Measurements from ENCODE around the gene COL6A1.
"Not testable (repeated sequence)": the region's sequence is repeated elsewhere in the genome, so short reads cannot be mapped to it uniquely, and the experiment has no call there.

The COL6A1 gene

DNA sequence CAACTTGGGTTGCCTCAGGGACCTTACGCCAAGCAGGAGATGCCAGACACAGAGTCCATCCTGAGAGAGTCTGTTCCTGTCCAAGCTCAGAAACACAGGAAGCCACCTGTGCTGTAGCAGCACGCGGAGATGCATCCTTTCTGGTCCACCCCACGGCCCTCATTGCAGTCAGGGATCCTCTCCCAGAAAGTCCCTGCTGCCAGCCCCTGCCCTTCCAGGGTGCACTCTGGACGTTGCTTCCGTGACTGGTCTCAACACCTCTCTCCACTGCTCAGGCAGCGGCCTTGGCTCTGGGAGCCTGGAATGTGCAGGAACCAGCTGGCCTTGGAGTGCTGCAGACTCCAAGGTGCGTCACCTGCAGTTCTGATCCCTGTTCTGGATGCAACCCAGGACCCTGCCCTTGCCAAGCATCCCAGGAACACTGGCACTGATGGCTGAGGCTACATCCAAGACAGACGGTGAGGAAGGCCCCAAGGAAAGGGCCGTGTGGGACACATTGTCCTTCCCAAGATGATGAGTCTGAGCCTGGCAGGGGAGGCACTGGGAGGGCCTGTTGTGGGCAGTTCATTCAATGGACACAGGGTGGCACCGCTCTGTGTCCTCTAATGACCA is 21.7 kb upstream of the COL6A1 start:
- H3K4me3 ChIP-seq (replicated peaks in 1 of 2; ENCODE audit: low read depth in 2 of 2, low read length in 2 of 2): no peak overlapping the region
- no peak for DNase-seq (ENCODE audit: low read depth in 2 of 2)
- TF ChIP-seq, protein P1, sequence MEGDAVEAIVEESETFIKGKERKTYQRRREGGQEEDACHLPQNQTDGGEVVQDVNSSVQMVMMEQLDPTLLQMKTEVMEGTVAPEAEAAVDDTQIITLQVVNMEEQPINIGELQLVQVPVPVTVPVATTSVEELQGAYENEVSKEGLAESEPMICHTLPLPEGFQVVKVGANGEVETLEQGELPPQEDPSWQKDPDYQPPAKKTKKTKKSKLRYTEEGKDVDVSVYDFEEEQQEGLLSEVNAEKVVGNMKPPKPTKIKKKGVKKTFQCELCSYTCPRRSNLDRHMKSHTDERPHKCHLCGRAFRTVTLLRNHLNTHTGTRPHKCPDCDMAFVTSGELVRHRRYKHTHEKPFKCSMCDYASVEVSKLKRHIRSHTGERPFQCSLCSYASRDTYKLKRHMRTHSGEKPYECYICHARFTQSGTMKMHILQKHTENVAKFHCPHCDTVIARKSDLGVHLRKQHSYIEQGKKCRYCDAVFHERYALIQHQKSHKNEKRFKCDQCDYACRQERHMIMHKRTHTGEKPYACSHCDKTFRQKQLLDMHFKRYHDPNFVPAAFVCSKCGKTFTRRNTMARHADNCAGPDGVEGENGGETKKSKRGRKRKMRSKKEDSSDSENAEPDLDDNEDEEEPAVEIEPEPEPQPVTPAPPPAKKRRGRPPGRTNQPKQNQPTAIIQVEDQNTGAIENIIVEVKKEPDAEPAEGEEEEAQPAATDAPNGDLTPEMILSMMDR (IDR thresholded peaks at IDR 0.05; ENCODE audit: low read depth, low read length): no peak

DNA sequence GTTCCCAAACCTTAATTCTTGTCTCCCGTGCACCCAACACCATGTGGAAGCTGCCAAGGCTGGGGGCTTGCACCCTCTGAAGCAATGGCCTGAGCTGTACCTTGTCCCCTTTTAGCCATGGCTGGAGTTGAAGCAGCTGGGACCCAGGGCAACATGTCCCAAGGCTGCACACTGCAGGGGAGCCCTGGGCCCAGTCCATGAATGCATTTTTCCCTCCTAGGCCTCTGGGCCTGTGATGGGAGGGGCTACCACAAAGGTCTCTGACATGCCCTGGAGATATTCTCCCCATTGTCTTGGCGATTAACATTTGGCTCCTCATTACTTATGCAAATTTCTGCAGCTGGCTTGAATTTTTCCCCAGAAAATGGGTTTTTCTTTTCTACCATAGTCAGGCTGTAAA is 20.2 kb upstream of the COL6A1 start:
- not testable (repeated sequence) for H3K4me3 ChIP-seq (replicated peaks in 1 of 2; ENCODE audit: low read depth in 2 of 2, low read length in 2 of 2); DNase-seq (ENCODE audit: low read depth in 2 of 2)

DNA sequence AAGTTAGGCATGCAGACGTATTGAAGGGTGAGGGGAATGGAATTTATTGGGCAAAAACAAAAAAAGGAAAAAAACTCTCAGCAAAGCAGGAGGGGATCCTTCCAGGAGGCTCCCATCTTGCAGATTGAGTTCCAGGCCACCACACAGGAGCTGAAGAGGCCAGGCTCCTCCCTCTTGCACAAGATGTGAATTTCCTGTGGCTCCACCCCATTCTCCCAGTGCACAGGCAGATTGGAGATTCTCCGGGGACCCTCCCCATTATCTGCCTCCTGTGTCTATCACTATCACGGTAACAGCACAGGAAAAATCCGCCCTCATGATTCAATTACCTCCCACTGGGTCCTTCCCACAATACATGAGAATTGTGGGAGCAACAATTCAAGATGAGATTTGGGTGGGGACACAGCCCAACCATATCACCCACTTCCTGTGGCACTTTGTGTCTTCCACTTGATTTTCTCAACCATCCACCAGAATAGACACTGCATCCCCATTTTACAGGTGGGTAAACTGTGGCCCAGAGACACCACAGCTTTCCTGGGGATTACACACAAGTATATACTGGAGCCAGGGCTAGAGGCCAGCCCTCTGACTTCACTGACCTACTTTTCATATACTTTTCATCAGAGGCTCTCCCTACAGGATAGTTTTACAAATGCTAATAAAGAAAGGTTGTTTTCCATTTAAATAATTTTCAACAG is 18.9 kb upstream of the COL6A1 start:
- no peak for DNase-seq (ENCODE audit: low read depth in 2 of 2)
- TF ChIP-seq, protein P1 (IDR thresholded peaks at IDR 0.05; ENCODE audit: low read depth, low read length): no peak

DNA sequence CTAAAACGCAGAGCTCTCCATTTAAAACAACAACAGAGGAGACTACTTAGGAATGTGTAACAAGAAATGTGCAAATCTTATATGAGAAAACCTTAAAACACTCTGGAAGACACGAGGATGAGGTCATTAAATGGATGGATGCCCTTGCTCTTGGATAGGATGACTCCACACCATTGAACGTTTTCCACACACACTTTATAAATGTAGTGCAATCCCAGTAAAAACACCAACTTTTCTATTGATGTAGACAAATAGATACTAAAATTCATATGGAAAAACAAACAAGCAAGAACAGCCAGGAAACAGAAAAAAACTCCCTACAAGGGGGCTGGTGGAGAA is 18.4 kb upstream of the COL6A1 start:
- H3K4me3 ChIP-seq (replicated peaks in 1 of 2; ENCODE audit: low read depth in 2 of 2, low read length in 2 of 2): no peak overlapping the region
- TF ChIP-seq, protein P1 (IDR thresholded peaks at IDR 0.05; ENCODE audit: low read depth, low read length): no peak
- peak; percentile 36 to 37 for DNase-seq (ENCODE audit: low read depth in 2 of 2)

More for the DNA sequence above, 18.9 kb upstream of the COL6A1 start:
- H3K4me3 ChIP-seq (replicated peaks in 1 of 2; ENCODE audit: low read depth in 2 of 2, low read length in 2 of 2): no peak overlapping the region

DNA sequence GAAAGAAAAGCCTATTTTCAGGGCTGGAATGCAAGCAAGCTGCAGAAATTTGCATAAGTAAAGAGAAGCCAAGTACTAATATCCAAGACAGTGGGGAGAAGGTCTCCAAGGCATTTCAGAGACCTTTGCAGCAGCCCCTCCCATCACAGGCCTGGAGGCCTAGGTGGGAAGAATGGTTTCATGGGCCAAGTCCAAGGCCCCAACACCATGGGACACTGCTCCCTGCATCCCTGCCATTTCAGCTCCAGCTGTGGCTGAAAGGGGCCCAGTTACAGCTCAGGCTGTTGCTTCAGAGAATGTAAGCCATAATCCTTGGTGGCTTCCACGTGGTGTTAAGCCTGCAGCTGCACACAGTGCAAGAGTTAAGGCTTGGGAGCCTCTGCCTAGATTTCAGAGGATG is 16.9 kb upstream of the COL6A1 start:
- TF ChIP-seq, protein P1 (IDR thresholded peaks at IDR 0.05; ENCODE audit: low read depth, low read length): no peak
- no peak overlapping the region for H3K4me3 ChIP-seq (replicated peaks in 1 of 2; ENCODE audit: low read depth in 2 of 2, low read length in 2 of 2)
- no peak for DNase-seq (ENCODE audit: low read depth in 2 of 2)

DNA sequence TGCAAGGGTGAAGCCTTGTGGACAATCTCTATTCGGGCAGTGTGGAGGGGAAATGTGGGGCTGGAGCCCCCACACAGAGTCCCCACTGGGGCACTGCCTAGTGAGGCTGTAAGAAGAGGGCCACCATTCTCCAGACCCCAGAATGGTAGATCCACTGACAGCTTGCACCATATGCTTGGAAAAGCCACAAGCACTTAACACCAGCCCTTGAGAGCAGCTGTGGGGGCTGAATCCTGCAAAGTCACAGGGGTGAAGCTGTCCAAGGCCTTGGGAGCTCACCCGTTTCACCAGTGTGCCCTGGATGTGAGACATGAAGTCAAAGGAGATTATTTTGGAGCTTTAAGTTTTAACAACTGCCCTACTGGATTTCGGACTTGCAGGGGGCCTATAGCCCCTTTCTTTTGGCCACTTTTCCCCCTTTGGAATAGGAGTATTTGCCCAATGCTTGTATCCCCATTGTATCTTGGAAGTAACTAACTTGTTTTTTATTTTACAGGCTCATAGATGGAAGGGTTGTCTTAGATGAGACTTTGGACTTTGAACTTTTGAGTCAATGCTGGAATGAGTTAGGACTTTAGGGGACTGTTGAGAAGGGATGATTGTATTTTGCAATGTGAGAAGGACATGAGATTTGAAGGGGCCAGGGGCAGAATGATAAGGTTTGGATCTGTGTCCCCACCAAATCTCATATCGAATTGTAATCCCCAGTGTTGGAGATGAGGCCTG is 16.3 kb upstream of the COL6A1 start:
- H3K4me3 ChIP-seq (replicated peaks in 1 of 2; ENCODE audit: low read depth in 2 of 2, low read length in 2 of 2): no peak overlapping the region
- TF ChIP-seq, protein P1 (IDR thresholded peaks at IDR 0.05; ENCODE audit: low read depth, low read length): no peak
- DNase-seq (ENCODE audit: low read depth in 2 of 2): no peak

DNA sequence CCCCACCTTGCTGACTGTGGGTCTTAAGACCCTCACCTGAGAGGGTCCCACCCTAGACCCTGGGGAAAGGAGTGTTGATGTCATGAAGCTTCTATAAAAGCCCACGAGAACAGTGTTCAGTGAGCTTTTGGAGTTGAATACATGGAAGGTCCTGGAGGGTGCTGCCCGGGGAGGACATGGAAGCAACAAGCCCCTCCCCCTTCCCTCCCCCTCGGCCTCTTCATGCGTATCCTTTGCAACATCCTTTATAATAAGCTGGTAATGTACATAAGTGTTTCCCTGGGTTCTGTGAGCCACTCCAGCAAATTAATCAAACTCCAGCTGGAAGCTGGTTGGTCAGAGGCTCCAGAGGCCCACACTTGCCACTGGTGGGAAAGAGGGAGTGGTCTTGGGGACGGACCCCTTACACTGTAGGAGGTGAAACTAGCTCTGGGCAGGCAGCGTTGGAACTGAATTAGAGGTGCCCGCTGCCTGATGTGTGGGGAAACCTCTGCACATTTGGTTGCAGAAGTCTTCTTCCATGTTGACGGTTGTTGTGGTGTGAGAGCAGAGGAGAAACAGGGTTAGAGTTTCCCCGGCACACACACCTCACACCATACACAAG is 14.7 kb upstream of the COL6A1 start:
- TF ChIP-seq, protein P1 (IDR thresholded peaks at IDR 0.05; ENCODE audit: low read depth, low read length): no peak
- no peak overlapping the region for H3K4me3 ChIP-seq (replicated peaks in 1 of 2; ENCODE audit: low read depth in 2 of 2, low read length in 2 of 2)
- no peak for DNase-seq (ENCODE audit: low read depth in 2 of 2)

Measured in cardiac fibroblast (primary cell).